ENCODE data around the gene MED25. TPM values are rescaled to one million over a fixed set of nuclear protein-coding genes. Genes with fewer than 3 reads are reported as not detected.

Gene MED25
- total and polyA plus RNA-seq, 9 of the 15 experiments (the other 6 are each of a cell fraction or from before 2014, with no cell fraction given): 4.1 to 93.9 (median 19.3) TPM

DNA sequence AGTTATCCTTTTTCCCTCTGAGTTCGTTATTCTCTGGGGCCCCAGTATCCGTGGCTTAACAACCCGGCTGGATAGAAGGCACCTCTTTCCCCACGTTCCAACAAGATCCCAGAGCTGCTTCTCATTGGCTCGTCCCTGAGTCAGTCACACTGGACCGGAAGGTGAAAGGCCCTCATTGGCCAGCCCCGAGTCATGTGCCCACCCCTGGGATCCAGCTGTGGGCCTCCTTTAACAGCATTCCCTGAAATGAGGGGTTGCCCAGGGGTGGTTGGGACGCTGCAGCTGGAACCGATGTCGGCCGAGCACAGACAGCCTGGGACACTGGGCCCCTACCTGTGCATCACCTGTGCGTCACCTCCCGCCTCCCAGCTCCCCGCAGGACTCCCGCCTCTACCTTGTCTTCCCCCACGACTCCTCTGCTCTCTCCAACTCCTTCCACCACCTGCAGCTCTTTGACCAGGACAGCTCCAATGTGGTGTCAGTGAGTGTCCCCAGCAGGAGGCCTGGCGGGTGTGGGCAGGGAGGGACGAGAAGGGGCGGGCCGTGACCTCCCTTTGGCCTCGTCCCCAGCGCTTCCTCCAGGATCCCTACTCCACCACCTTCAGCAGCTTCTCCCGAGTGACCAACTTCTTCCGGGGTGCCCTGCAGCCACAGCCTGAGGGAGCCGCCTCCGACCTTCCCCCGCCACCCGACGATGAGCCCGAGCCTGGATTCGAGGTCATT, 63.7 kb downstream of the MED25 start (continued):
- TF ChIP-seq, protein P1, sequence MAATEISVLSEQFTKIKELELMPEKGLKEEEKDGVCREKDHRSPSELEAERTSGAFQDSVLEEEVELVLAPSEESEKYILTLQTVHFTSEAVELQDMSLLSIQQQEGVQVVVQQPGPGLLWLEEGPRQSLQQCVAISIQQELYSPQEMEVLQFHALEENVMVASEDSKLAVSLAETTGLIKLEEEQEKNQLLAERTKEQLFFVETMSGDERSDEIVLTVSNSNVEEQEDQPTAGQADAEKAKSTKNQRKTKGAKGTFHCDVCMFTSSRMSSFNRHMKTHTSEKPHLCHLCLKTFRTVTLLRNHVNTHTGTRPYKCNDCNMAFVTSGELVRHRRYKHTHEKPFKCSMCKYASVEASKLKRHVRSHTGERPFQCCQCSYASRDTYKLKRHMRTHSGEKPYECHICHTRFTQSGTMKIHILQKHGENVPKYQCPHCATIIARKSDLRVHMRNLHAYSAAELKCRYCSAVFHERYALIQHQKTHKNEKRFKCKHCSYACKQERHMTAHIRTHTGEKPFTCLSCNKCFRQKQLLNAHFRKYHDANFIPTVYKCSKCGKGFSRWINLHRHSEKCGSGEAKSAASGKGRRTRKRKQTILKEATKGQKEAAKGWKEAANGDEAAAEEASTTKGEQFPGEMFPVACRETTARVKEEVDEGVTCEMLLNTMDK (IDR thresholded peaks at IDR 0.05; ENCODE audit: borderline replicate concordance, insufficient read depth, low read depth, low read length, poor library complexity, severe bottlenecking): no peak
- no peak for TF ChIP-seq ETV6 (IDR thresholded peaks at IDR 0.05; ENCODE audit: borderline replicate concordance in 1 of 2, low read depth in 2 of 2, low read length in 1 of 2)
- no peak for TF ChIP-seq ETV6 (CRISPR knock-in tag; IDR thresholded peaks at IDR 0.05; ENCODE audit: borderline replicate concordance)
- no peak for TF ChIP-seq HMG20B (CRISPR knock-in tag; IDR thresholded peaks at IDR 0.05)
- peak; percentile 84 for TF ChIP-seq USF1 (CRISPR knock-in tag; IDR thresholded peaks at IDR 0.05)
- no peak for TF ChIP-seq MCM2 (IDR thresholded peaks at IDR 0.05; ENCODE audit: low read depth)
- TF ChIP-seq, protein P2, sequence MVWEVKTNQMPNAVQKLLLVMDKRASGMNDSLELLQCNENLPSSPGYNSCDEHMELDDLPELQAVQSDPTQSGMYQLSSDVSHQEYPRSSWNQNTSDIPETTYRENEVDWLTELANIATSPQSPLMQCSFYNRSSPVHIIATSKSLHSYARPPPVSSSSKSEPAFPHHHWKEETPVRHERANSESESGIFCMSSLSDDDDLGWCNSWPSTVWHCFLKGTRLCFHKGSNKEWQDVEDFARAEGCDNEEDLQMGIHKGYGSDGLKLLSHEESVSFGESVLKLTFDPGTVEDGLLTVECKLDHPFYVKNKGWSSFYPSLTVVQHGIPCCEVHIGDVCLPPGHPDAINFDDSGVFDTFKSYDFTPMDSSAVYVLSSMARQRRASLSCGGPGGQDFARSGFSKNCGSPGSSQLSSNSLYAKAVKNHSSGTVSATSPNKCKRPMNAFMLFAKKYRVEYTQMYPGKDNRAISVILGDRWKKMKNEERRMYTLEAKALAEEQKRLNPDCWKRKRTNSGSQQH (CRISPR knock-in tag; IDR thresholded peaks at IDR 0.05): no peak
- TF ChIP-seq RAD51 (IDR thresholded peaks at IDR 0.05; ENCODE audit: borderline replicate concordance, low read depth): peak; percentile 36; the same call in 1 of the 2 replicates
- TF ChIP-seq PBX2 (CRISPR knock-in tag; IDR thresholded peaks at IDR 0.05; ENCODE audit: low read depth): peak; percentile 62; the same call in 1 of the 2 replicates
- TF ChIP-seq PBX2 (tag; conservative IDR thresholded peaks at IDR 0.05; ENCODE audit: low read depth): peak; percentile 74
- no peak for TF ChIP-seq NCOA2 (IDR thresholded peaks at IDR 0.05; ENCODE audit: partially characterized antibody in 2 of 2)
- TF ChIP-seq SMAD4 (CRISPR knock-in tag; conservative IDR thresholded peaks at IDR 0.05): no peak
- TF ChIP-seq L3MBTL2 (IDR thresholded peaks at IDR 0.05): no peak
- TF ChIP-seq ZBED1 (IDR thresholded peaks at IDR 0.05): no peak

Data from K562 (cell line).